ENCODE results near the gene KLHDC10. TPM values are rescaled to one million over a fixed set of nuclear protein-coding genes. Genes with fewer than 3 reads are reported as not detected.

KLHDC10 gene
- polyA plus RNA-seq, 2 of the 4 experiments (the other 2 are of a cell fraction): 25.7 to 35.0 TPM

DNA sequence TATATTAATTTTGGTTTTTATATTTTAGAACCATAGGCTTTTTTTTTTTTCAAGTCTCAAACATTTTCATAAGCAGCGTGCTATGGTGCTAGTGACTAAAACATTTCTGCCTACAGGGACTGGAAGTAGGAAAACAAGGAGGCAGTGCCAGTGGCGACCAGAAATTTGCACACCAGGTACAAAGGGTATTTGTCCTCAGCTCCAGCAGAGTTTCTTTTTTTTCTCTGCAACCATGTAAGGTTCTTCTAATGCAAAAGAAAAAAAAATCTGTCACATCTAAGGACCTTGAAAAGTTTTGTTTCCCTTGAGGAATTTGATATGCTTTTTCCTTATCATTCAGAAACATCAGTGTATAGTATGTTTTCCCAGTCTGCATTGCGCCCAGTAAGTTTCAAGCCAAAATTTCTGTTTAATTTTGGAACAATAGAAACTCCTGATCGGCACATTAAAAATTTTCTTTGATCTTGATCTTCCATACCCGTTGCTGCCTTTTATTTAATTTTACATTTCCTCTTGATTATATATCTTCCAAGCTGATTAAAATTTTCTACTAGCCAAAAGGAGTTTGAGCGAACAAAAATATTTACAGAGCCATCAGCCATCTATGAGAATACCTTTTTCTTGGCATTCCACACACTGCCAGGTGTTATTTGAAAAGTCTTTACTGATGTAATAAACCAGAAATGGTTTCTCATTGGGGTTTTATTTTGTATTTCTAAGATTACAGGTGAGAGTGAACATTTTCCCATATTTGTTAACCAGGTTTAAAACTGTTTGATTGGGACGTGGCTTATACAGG lies 956 bp upstream of the KLHDC10 start:
- no peak for TF ChIP-seq JUNB (IDR thresholded peaks at IDR 0.05)
- TF ChIP-seq, protein P1, sequence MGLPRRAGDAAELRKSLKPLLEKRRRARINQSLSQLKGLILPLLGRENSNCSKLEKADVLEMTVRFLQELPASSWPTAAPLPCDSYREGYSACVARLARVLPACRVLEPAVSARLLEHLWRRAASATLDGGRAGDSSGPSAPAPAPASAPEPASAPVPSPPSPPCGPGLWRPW (IDR thresholded peaks at IDR 0.05): no peak
- no peak for TF ChIP-seq KDM1A (IDR thresholded peaks at IDR 0.05; ENCODE audit: low read depth)
- no peak for TF ChIP-seq FOXS1 (CRISPR knock-in tag; IDR thresholded peaks at IDR 0.05)
- no peak for TF ChIP-seq EP300 (IDR thresholded peaks at IDR 0.05)
- no peak for TF ChIP-seq RFX5 (IDR thresholded peaks at IDR 0.05)
- TF ChIP-seq TP53 (CRISPR knock-in tag; IDR thresholded peaks at IDR 0.05): no peak
- no peak for TF ChIP-seq MAX (IDR thresholded peaks at IDR 0.05)
- TF ChIP-seq CTCF (IDR thresholded peaks at IDR 0.05): no peak
- no peak for TF ChIP-seq HOXB5 (CRISPR knock-in tag; IDR thresholded peaks at IDR 0.05)
- no peak for TF ChIP-seq FOSL2 (IDR thresholded peaks at IDR 0.05)
- TF ChIP-seq FOSL2 (CRISPR knock-in tag; IDR thresholded peaks at IDR 0.05): no peak
- no peak for TF ChIP-seq BHLHE40 (IDR thresholded peaks at IDR 0.05; ENCODE audit: low read depth, low read length)
- TF ChIP-seq ZNF302 (CRISPR knock-in tag; IDR thresholded peaks at IDR 0.05): no peak
- TF ChIP-seq RNF2 (IDR thresholded peaks at IDR 0.05; ENCODE audit: borderline replicate concordance, low read depth): no peak
- no peak for TF ChIP-seq CEBPB (IDR thresholded peaks at IDR 0.05)
- no peak for TF ChIP-seq POLR2AphosphoS2 (conservative IDR thresholded peaks at IDR 0.05; ENCODE audit: low read length)
- no peak for TF ChIP-seq TFCP2L1 (CRISPR knock-in tag; IDR thresholded peaks at IDR 0.05)
- TF ChIP-seq MYC (IDR thresholded peaks at IDR 0.05; ENCODE audit: borderline replicate concordance, low read length): no peak
- TF ChIP-seq CHD2 (IDR thresholded peaks at IDR 0.05; ENCODE audit: low read length, partially characterized antibody): no peak
- no peak for TF ChIP-seq NPAS2 (CRISPR knock-in tag; IDR thresholded peaks at IDR 0.05; ENCODE audit: borderline replicate concordance)
- 55% methylated on average over 7 of the region's 7 CpGs for WGBS (ENCODE audit: missing lambda C conversion rate)
- ChIA-PET POLR2A (interaction anchor here (0.9 to 1.4 kb wide), 4 partner anchors 15 to 689 kb away, joined by 3 to 12 read pairs (median 5); partner anchors contain the start of gene TMEM209), CTCF (interaction anchor here (0.5 to 4.0 kb wide), 7 partner anchors 11 to 762 kb away, joined by 3 to 38 read pairs (median 3); no protein-coding TSS in a partner anchor)
- H3K4me2 ChIP-seq: peak overlapping the region; percentile 81
- FAIRE-seq: no peak
- no peak for ATAC-seq
- H3K27ac ChIP-seq: peak overlapping the region; percentile 80 to 91
- DNase-seq (ENCODE audit: low read depth in 1 of 2, low spot score in 1 of 2): no peak
- H3K4me3 ChIP-seq: peak overlapping the region; percentile 80
- H3K9me3 ChIP-seq: no peaks in the 10 kb centered on the region
- peaks cover 16% of the 10 kb centered on the region for H3K4me1 ChIP-seq

- TF ChIP-seq EHMT2 (IDR thresholded peaks at IDR 0.05; ENCODE audit: low read depth) (no peak), RCOR1 (IDR thresholded peaks at IDR 0.05; ENCODE audit: low read depth, low read length) (no peak)
- CTCF ChIA-PET: interaction anchor here (0.7 to 4.0 kb wide), 21 partner anchors 11 to 849 kb away, joined by 3 to 38 read pairs (median 4); no protein-coding TSS in a partner anchor
- H3K4me3 ChIP-seq: peak overlapping the region; percentile 80
- 1% methylated on average over 10 of the region's 10 CpGs for WGBS (ENCODE audit: missing lambda C conversion rate)
- POLR2A ChIA-PET: interaction anchor here (0.6 to 1.4 kb wide), 7 partner anchors 11 to 687 kb away, joined by 3 to 12 read pairs (median 5); partner anchors contain the start of gene TMEM209
- FAIRE-seq: no peak
- H3K4me2 ChIP-seq: peak overlapping the region; percentile 95
- peaks cover 24% of the 10 kb centered on the region for H3K4me1 ChIP-seq
- peak in 1 of 2 experiments; percentile 35 for DNase-seq (ENCODE audit: low read depth in 1 of 2, low spot score in 1 of 2)
- peak overlapping the region; percentile 81 to 91 for H3K27ac ChIP-seq
- no peaks in the 10 kb centered on the region for H3K9me3 ChIP-seq
- ATAC-seq: peak; percentile 39 to 44; a peak in 5 of 6 replicates
Measured at GRCh38 chr7:130070861-130071622, 708 bp downstream of the KLHDC10 start.

All from A549 (cell line).